Testis (tissue), 2 donors: ENCODE data around the gene SMG9.

Experiments used
- CTCF ChIP-seq, 3 experiments: fragments of 450-650 bp in 2 of 3; fragments of 200-600 bp in 1 of 3; sonication (generic) in 1 of 3; IDR thresholded peaks; one replicate each; pipeline ENCODE4 v1.5.1; 2016 to 2019; ENCODE audit warnings: antibody characterized with exemption in 3 of 3, mild to moderate bottlenecking in 2 of 3, moderate library complexity in 1 of 3
- POLR2A ChIP-seq: fragments of 450-650 bp; IDR thresholded peaks from one replicate; pipeline ENCODE4 v1.6.1; 2017; ENCODE audit warnings: antibody characterized with exemption, mild to moderate bottlenecking, moderate library complexity

DNA sequence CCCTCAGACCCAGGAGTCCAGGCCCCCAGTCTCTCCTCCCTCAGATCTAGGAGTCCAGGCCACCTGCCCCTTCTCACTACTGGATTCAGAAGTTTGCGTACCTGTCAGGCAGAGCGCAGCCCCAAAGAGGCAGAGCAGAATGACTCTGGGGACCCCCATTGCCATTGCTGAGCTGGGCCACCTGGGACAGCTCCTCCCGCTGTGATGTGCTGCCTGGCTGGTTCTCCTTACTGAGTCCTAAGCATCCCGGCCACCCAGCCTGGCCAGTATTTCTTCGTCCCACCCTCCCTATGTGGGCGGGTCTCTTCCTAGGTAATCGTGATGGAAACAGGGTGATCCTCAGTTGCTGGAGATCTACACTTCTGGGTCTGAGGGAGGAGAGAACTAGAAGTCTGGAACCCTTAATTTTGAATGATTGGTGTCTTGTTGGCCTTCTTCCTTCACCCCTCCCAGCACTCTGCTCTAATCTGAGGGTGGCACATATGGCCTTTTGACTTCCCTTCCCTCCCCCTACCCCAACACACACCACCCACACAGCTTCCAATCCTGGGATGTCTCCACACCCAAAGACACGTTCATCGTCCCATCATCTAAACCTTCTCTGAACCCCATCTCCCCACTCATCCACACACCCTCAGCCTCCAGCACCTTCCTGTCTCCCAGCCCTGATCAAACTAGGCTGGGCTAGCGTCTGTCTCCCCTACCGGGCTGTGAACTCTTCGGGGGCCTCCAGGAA, 47.6 kb upstream of the SMG9 start, which contains the start of gene LYPD5:
- TF ChIP-seq POLR2A (no peak), CTCF (IDR thresholded peaks at IDR 0.05) (no peak)
